ENCODE measurements around the gene SLC6A8.

The SLC6A8 gene

DNA sequence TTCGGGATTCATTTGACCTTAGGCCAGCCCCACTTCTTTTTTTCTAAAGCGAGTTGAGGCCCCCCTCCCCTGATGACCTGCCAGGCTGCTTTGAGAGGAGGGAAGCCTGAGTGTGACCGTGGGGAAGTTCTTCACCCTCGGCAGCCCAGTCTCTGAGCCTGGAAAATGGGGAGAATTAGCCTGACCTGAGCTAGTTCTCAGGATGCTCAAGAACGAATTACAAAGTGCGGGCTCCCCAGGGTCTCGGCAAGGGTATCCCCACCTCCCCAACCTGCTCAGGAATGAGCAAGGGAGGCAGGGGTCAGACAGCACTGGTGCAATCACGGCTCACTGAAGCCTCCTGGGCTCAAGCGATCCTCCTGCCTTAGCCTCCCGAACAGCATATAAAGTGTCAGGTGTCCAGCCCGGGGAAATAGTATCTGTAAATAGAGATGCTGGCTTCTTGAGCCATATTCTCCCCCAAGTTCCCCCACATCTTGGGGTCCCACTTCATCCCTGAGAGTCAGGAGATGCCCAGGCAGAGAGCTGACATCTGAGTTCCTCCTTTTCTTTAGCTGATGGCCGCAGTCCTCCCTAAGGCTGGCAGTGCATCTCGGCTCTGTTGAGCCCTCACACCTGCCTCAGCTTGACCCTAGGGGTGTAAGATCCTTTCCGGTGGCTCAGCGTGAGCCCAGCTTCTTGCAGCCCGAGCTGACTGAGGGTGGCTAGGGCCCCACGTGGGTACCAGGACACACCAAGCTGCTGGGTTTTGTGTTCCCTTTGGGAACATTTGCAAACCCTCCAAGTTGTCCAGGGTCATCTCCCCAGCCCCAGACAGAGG lies 39.2 kb upstream of the SLC6A8 start:
- no peak for DNase-seq

DNA sequence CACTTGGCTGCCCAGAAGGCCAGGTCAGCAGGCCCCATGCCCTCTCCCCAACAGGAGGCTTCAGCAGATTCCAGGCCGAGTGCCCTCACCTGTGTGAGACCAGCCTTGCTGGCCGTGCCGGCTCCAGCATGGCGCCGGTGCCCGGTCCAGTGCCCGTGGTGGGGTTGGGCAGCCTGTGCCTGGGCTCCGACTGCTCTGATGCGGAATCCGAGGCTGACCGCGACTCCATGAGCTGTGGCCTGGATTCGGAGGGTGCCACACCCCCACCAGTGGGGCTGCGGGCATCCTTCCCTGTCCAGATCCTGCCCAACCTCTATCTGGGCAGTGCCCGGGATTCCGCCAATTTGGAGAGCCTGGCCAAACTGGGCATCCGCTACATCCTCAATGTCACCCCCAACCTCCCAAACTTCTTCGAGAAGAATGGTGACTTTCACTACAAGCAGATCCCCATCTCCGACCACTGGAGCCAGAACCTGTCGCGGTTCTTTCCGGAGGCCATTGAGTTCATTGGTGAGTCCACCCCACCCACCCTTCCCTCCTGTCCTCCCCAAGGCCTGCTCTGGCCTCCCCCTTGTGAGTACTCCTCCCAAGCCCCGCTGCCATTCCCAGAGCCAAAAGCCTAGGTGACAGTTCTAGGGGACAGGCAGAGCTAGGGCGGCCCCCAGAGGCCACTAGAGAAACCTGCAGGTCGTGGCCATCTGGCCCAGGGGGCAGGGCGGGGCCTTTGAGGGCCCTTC lies 38.4 kb upstream of the SLC6A8 start:
- no peak for DNase-seq

DNA sequence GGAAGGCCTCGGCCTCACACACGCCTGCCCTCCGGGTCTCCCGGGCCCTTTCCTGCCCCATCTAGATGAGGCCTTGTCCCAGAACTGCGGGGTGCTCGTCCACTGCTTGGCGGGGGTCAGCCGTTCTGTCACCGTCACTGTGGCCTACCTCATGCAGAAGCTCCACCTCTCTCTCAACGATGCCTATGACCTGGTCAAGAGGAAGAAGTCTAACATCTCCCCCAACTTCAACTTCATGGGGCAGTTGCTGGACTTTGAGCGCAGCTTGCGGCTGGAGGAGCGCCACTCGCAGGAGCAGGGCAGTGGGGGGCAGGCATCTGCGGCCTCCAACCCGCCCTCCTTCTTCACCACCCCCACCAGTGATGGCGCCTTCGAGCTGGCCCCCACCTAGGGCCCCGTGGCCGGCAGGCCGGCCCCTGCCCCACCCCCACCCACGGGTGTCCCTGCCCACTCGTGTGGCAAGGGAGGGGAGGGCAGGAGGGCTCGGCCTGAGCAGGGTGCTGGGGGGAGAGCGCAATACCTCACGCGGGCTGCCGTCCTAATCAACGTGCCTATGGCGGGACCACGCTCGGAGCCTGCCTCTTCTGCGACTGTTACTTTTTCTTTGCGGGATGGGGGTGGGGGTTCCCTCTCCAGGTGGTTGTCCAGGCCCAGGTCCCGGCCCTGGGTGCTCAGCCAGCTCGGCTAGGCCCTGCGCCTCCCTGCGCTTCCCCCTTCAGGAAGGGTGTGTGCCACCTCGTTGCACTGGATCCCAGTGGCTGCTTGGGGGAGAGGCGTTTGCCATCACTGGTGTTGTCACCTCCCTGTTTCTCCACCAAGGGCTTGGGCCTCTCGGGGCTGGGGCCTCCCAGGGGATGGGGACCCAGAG lies 37.6 kb upstream of the SLC6A8 start:
- no peak for DNase-seq

DNA sequence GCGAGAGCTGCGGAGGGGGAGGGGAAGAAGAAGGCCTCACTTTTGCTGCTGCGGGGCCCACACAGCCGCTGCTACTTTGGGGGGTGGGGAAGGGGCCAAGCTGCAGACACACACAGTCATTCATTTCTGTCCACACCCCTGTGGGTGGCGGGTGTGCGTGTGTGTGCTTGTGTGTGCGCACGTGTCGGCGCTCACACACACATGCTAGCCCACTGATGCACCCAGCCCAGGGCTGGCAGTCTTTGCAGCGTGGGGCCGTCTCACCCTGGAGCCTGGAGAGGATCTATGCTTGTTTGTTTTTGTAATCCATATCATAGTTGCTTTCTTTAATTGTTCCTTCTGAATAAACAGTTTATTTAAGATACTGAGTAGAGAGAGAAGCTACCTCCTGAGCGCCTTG lies 36.8 kb upstream of the SLC6A8 start:
- DNase-seq, result no peak

DNA sequence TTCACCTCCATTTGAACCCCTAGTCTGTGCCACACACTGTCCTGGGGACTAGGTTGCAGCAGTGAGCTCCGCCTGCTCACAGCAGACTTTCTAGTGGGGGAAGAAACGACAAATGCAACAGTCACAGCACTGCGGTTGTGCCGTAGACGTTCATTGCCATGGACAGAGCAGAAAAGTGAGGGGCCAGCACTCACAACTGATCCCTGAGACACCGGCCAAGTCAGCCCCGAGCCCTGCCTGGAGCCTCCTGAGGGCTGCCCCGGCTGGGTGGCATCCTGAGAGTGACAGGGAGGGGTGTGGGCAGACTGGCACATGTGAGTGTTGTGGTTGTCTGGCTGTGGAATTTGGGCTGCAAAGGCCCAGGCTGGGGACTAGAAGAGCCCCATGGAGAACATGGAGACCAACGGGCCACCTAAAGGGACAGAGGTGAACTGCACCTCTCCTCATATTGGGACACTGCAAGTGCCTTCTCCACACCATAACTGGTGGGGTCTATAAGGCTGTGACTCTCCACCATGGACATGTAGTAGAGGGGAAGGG lies 36.1 kb upstream of the SLC6A8 start:
- no peak for DNase-seq

DNA sequence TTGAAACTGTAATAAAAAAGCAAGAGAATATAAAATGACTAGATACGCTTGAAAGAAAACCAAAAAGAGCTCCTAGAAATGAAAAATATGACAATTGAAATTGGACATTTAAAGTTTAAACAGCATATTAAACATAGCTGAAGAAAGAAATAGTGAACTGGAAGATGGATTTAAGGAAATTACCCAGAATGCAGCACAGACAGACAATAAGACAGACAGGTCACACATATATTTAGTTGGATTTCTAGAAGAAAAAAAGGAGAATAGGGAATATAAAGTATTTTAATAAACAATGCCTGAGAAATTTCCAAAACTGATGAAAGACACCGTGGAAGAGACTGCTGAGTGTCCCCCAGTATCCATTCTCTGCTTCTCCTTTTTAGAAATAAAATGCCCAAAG lies 34.2 kb upstream of the SLC6A8 start:
- no peak for DNase-seq

DNA sequence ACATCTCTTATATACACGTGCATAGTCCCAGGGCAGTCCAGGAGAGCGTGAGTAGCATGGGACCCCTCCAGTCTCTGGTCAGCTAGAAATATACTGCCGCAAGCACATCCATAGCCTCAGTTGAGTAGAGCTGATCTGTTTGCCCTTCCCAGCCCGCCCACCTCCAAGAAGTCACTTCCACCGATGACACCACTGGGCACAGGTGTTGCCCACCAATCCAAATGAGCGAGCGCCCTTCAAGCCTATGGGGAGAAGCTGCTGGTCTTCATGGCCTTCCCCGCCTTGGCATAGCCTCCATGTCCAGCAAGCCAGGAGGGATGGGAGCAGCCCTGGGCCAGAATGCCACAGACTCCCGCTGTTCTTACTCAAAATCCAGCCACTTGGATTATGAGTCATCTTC lies 30.6 kb upstream of the SLC6A8 start:
- DNase-seq, result no peak

DNA sequence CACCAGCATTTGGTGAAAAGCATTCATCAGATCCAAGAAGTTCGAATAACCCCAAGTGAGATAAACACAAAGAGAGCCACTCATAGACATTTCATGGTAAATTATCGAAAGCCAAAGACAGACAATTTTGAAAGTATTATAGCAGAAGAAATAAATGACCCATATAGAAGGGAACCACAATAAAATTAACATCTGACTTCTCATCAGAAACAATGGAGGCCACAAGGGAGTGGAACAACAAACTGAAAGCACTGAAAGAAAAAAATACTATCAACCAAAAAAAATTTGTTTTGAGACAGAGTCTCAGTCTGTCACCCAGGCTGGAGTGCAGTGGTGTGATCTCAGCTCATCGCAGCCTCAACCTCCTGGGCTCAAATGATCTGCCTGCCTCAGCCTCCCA lies 28.5 kb upstream of the SLC6A8 start:
- no peak for DNase-seq

DNA sequence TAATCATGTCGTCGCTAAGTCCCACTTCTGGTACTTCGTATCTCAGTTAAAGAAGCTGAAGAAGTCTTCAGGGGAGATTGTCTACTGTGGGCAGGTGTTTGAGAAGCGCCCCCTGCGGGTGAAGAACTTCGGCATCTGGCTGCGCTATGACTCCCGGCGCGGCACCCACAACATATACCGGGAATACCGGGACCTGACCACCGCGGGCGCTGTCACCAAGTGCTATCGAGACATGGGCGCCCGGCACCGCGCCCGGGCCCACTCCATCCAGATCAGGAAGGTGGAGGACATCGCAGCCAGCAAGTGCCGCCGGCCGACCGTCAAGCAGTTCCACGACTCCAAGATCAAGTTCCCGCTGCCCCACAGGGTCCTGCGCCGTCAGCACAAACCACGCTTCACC lies 25.5 kb upstream of the SLC6A8 start:
- peak; percentile 60 for DNase-seq

DNA sequence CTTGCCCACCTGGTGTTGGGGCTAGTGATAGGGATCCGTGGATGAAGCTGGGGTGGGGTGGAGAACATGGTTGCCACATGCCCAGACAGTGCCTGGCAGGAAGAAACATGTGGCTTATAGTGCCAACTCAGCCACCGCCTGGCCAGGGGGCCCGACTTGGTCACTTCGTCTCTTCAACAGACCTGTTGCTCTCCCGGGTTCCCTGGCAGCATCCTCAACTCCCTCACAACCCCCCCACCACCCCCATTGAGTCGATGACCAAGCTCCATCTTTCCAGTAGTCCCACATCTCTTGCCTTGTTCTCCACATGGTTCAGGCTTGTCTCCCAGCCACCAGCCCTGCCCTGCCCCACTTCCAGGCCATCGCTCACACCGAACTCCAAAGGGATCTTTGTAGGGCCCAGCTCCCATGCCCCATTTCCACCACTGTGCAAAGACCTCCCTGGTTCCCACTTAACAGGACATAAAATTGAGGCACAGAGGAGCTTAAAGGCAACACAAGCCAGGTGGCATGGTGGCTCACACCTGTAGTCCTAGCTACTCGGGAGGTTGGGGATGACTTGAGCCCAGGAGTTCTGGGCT lies 21.9 kb upstream of the SLC6A8 start:
- no peak for DNase-seq

DNA sequence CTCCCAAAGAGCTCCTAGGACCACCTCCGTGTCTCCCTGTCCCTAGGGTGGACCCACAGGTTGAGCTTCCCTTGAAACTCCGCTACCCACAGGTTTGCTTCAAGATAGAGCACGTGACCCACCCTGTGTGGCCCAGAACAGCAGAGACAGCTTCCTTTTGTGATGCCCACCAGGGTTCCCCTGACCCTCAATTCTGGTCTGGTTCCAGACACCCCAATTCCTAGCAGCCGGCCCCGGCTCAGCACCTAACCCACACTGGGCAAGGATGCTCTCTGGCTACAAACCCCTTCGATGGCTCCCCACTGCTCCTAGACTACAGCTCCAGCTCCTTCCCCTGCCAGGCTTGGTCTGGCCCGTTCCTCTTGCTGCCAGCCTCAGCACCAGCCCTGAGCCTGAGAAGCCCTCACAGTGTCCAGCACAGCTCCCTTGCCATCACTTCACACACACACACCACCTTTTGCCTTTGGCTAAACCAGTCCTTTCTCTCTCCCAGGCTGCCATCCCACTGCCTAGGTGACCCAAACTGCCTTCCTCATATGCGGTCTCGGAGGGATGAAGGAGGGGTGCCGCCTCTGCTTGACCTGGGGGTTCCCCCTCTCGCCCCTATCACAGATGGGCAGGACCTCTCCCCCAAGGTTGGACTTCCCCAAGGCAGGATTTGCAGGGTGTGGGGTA lies 20.3 kb upstream of the SLC6A8 start:
- DNase-seq, result no peak

DNA sequence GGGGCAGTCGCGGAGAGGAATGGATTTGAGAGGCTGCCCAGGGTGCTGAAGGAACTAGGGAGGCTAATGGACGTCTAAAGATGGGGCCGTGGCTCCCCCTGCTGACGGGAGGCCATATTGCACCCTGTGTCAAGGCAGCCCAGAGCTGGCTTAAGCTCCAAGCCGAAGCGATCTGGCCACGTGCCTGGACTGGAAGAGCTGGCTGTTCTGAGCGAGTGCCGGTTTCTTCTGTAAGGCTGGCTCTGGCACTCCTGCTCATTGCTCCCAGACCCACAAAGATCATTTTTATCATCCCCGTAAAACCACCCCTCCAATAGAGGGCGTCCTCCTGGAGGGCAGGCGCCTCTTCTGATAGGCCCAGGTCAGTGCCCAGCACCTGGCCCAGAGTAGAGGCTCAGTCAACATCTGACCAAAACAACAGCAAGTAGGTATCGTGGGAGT lies 19.8 kb upstream of the SLC6A8 start:
- DNase-seq, result peak; percentile 83

DNA sequence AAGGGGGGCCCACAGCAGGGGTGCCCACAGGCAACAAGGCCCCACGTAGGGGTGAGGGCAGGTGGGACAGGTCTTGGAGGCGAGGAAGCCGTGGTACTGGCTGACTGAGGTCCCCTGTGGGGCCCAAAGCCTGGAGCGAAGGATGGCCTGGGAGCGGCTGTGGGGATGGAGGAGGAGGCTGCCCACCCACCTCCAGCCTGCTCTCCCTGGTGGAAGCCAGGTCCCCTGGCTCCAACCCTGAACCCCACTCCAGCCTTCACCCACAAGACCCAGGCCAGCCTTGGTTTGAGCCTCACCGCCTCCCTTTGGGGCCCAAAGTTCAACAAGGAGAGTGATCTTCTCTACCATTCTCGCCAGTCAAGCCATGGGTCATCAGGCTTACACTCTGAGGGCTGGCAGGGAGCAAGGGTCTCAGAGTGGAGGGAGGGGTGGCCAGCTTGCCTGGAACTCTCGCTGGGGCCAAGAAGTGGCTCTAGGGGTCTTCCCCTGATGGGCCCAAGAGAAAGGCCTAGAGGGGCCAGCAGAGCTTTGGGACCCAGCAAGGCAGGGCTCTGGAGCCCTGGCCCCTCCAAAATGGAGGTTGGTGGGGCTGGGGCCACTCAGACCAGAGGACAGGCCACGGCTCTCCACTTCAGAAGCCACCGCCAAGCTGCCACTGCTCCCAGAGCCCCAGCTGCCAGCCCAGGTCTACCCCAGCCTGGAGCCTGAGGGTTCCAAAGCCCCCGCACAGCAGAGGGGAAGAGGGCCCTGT lies 19.1 kb upstream of the SLC6A8 start:
- DNase-seq, result peak; percentile 28

DNA sequence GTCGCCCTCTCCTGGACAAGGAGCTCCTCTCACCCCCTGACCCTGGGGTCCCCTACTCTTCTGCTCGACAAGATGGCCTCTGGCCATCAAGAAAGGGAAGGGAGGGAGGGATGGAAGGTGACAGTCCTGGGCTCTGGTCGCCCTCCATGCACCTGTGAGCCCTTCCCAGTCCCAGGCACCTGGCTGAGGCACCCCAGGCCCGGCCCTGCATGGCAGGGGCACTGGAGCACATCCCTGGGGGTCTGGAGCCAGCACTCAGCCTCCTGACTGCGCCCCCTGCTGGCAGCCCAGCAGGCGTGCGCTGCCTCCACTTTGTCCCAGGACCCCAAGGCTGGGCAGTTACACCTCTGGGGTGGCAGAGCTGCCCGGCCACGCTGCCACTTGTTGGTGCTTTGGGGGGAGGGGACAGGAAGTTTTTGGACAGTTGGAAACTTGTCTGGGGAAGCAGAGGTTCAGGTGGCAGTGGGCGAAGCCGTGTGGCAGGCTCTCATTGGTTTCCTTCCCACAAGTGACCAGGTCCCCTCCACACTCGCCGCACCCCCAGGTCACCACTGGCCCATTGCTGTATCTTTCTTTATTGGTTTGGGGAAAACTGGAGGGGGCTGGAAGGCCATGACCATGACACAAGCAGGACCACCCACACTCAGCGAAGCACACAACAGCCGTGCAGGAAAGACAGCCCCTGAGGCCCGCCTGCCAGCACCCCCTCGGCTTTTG lies 18.4 kb upstream of the SLC6A8 start:
- peak; percentile 65 for DNase-seq

DNA sequence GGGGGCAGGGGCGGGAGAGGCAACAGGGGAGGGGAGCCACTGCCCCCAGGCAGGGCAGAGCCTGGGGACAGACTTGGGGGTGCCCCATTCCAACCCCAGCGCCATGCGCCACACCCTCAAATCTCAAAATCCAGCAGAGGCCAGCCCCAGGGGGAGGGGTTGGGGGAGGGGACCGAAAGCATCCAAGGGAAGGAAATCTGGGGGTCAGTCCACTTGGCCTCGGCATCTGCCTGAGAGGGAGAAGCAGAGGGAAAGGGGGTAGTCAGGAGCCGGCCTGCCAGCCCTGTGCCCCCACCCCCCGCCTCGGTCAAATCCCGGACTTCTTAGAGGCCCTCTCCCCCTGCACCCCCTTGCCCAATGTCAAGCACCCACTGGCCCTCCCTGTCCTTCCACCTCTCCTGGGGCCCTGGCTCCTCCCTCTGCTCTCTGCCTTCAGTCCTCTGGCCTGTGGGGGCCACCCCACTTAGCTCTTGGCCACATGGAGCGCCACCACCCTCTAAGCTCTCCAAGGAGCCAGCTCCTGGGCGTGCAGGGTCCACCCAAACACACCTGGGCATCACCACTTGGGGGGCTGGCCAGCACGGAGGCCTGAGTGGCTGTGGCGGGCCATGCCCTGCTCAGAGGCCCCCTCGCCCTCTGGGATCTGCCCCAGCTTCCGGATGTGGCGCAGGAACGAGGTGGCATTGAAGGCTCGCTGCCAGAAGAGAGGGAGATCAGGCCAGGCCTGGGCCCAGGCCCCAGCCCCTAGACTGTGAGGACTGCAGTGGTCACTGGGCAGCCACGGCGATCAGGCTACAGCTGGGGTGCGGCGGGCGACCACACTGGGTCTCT lies 17.6 kb upstream of the SLC6A8 start:
- no peak for DNase-seq

DNA sequence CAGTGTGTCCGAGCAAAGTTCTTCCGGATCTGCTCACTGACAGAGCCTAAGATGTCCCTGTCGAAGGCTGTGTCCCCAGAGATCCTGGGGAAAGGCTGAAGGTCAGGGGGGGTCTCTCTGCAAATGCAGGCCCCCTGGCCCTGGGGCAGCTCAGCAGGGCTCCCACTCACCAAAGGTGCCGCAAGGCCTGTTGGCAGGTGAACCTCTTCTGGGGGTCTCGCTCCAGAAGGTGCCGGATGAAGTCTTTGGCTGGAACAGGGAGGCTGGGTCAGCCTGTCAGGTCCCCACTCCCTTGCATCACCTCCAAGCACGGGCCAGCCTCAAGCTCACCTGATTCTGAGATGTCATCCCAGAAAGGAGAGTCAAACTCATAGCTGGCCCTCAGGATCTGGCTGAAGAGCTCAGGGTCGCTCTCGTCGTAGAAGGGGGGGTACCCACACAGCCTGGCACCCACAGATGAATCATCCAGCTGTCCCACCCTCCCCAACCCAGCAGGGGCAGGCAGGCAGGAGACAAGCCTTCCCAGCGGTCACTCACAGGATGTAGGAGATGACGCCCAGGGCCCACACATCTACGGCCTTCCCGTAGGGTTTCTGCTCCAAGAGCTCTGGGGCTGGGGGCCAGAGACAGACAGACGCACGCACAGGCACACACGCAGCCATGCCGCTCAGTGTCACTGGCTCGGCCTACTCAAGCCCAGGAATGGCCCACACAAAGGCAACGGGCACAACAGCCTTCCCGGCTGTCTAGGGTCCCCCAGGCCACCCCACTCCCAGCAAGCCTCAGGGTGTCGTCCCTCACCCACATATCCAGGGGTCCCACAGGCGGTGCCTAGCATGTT lies 16.8 kb upstream of the SLC6A8 start:
- no peak for DNase-seq

DNA sequence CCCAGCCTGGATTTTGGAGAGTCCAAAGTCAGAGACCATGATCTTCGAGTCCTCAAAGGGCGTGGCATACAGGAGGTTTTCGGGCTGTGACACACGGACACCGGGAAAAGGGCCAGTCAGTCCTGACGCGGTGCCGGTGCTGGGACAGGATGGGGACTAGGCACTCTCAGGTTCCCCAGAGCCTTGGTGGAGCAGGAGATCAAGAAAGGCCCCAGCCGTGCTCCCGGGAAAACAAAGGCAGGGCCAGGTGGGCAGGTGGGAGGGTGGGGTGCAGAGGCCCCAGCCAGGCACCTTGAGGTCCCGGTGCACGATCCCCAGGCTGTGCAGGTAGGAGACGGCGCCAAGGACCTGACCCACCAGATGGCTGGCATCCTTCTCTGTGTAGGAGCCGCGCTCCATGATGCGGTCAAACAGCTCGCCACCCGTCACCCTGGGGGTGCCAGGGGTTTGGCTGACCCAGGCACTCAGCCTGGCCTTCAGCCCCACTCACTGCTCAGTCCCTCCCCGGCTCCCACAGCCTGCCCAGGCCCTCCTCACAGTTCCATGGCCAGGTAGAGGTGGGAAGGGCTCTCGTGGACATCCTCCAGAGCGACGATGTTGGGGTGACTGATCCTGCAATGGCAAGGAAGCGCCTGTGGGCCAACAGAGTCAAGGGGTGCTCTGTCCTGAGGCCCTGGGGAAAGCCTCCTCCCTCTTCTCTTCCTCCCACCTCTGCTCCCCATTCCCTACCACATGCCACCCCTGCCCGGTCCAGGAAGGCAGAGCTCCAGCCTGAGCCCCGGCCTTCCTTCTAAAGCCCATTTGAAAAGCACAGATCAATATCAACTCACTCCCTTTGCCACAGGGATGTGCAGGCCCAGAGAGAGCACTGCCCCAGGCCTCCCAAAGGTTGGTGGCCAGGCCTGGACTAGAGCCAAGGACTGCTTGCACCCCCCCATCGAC lies 15.9 kb upstream of the SLC6A8 start:
- no peak for DNase-seq

All from activated CD4-positive, CD25-positive, alpha-beta regulatory T cell treated with anti-CD3 and anti-CD28 coated beads, Interleukin-2, amount 50 U/mL, for 72 hours (primary cell).